NCI-H524 (cell line): ENCODE data around the gene CXXC5.
"Not testable (repeated sequence)": the region's sequence is repeated elsewhere in the genome, so short reads cannot be mapped to it uniquely, and the experiment has no call there.

Source experiments
- DNase-seq, 2 experiments: peaks; one replicate each; lab custom pipeline; 2025; lab: John Stamatoyannopoulos, UW

CXXC5 gene

GRCh38 chr5:139711067-139711905 is 63.1 kb downstream of the CXXC5 start:
- DNase-seq: peak; percentile 67 to 74

- peak in 1 of 2 experiments; percentile 23 for DNase-seq
These were observed 63.7 kb downstream of the CXXC5 start for GRCh38 chr5:139711906-139712224.

- no peak for DNase-seq
These were observed 64.3 kb downstream of the CXXC5 start for GRCh38 chr5:139712412-139712811.

GRCh38 chr5:139713898-139714297 is 65.7 kb downstream of the CXXC5 start:
- DNase-seq: not testable (repeated sequence)

- DNase-seq: no peak
These were observed 69.1 kb downstream of the CXXC5 start for GRCh38 chr5:139717221-139717620.

GRCh38 chr5:139718403-139718802 is 70.3 kb downstream of the CXXC5 start:
- DNase-seq: not testable (repeated sequence)

- not testable (repeated sequence) for DNase-seq
These were observed 71.8 kb downstream of the CXXC5 start for GRCh38 chr5:139719970-139720369.

- no peak for DNase-seq
These were observed 75.9 kb downstream of the CXXC5 start for GRCh38 chr5:139723986-139724587.

GRCh38 chr5:139725073-139725830 is 77.1 kb downstream of the CXXC5 start:
- DNase-seq: no peak

- no peak for DNase-seq
These were observed 78.1 kb downstream of the CXXC5 start for GRCh38 chr5:139726248-139726647.

- DNase-seq: not testable (repeated sequence)
These were observed 79.5 kb downstream of the CXXC5 start for GRCh38 chr5:139727615-139728014.

GRCh38 chr5:139731281-139731680 is 83.1 kb downstream of the CXXC5 start:
- DNase-seq: no peak

GRCh38 chr5:139732019-139732418 is 83.9 kb downstream of the CXXC5 start:
- DNase-seq: no peak

GRCh38 chr5:139733010-139733688 is 85.0 kb downstream of the CXXC5 start:
- DNase-seq: no peak
